IPS DF 19.7 (cell line): ENCODE results near the gene LZTFL1.

Experiments
- DNase-seq: peaks from one replicate; pipeline ENCODE4 v3.0.0-alpha.2; 2013; ENCODE audit warnings: low read depth, low spot score

The LZTFL1 gene

DNA sequence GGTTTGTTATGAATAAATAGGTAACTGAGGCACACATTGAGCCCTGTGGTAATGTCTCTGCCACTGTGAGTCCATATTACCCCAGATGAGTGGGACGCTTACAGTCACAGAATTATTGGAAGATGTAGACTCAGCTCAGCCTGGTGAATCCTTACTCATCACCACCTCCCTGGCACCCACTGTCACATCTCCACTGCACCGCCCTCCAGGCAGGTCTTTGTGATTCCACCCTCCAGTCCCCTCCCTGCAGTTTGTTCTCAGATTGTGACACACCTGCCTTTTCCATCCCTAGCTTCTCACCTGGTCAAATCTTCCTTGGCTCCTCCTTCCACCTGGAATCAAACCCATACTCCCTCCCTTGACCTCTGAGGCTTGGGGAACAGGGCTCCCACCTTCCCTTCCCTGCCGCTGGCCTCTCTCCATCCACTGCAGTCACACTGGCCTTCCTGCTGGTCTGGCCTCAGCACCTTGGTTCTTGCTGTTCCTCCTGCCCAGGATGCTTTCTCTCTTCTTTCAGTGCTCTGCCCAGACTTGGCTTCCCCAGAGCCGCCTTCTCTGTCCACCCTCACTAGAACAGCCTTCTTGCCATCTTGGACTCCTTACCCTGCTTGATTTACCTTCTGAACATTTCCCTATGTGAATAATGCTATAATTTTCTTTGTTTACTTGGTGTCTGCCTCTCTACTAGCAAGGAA lies 55.0 kb downstream of the LZTFL1 start:
- DNase-seq, result no peak

DNA sequence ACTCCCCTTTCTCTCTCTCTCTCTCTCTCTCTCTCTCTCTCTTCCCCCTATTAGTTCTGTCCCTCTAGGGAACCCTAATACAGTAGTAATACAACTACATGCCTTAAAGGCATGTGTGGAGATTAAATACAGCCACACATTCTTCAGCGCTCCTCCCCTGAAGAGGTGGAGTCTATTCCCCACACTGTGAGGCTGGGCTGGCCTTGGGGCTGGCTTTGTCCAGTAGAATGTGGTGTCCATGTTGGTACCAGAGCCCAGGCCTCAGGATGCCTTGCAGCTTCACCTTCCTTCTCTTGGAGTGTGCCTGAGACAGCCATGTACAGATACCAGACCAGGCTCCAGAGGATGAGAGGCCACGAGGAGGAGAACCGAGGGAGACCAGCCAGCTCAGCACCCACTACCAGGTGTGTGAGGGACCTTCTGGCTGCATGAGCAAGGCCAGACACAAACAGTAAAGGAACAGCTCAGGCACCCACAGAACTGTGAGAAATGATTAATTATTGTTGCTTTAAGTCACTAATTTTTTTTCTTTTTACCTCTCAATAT lies 56.2 kb downstream of the LZTFL1 start:
- DNase-seq, result no peak

GRCh38 chr3:45783667-45784066 lies 58.3 kb downstream of the LZTFL1 start:
- DNase-seq, result no peak

GRCh38 chr3:45782381-45782780 lies 59.5 kb downstream of the LZTFL1 start:
- no peak for DNase-seq

GRCh38 chr3:45781841-45782240 lies 60.1 kb downstream of the LZTFL1 start:
- no peak for DNase-seq

GRCh38 chr3:45781271-45781670 lies 60.6 kb downstream of the LZTFL1 start:
- no peak for DNase-seq

GRCh38 chr3:45779746-45780735 lies 61.9 kb downstream of the LZTFL1 start:
- DNase-seq, result no peak

DNA sequence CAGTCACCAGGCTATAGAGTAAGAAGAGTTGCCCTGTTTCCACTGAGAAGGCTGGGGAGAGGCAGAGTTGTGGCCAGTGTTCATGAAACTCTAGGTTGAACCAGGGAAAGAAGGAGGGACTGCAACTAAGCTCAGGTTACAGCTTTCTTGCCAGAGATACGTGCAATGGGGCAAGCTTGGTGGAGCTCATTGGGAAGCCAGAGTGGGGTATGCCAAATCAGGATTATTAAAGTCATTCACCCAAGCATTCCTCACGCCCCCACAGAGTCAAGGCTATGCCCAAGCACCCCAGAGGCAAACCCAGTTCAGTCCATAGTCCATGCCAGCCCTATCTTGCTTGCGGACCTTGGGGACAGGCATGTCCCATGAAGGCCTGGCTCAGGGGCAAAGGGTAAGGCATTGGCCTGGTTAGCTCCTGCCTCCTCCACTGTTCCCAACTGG lies 63.1 kb downstream of the LZTFL1 start:
- DNase-seq, result no peak

DNA sequence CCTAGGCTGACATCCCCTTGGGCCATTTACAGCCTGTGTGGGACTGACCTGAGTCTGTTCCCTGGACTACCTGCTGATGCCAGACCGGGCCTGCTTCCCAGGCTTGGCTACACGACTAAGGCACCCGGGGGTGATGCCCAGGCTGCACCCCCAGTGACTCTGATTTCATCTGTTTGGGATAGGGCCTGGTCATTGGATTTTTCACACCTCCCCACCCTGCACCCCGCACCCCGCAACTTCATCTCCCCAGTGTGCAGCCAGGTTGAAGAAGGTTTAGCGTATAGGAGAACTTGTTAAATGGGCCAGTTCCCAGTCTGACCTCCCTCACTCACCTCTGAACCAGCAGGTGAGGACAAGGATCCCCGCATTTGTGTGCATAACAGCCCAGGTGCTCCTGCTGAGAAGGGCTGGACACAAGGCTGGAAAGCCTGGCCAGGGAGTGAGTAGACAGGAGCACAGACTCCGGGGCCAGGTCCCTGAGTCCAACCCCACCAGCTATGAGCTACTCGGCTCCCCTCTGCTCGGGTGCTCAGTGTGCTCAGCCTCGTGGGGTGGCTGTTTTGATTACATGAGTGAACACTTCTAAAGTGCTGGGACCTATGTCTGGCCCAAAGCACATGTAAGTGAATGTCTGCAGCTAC lies 64.1 kb downstream of the LZTFL1 start:
- no peak for DNase-seq

GRCh38 chr3:45777111-45777745 lies 64.7 kb downstream of the LZTFL1 start:
- no peak for DNase-seq

GRCh38 chr3:45776611-45777010 lies 65.3 kb downstream of the LZTFL1 start:
- DNase-seq, result no peak

DNA sequence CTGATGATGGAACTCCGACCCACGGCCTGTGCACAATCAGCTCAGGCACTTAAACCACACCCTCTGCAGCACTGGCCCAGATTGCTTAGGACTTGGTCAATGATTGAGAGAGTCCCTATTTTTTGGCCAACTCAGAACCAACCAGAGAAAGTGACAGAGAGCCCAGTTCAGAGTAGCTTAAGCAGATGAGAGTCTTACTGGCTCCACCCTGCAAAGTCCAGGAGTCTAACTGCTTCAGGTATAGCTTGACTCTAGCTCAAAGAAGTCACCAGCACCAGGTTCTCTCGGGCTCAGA lies 65.7 kb downstream of the LZTFL1 start:
- DNase-seq, result no peak

- no peak for DNase-seq
Measured at GRCh38 chr3:45775571-45776300, 66.2 kb downstream of the LZTFL1 start.

GRCh38 chr3:45774581-45775521 lies 67.1 kb downstream of the LZTFL1 start:
- DNase-seq, result no peak

GRCh38 chr3:45773714-45774449 lies 68.0 kb downstream of the LZTFL1 start:
- DNase-seq, result no peak
